Measurements from ENCODE around the gene ASGR2. TPM values are rescaled to one million over a fixed set of nuclear protein-coding genes. Genes with fewer than 3 reads are reported as not detected.
A peak's percentile ranks its signal among the peaks of the same experiment; 100 is the strongest.
"Not testable (repeated sequence)": the region's sequence is repeated elsewhere in the genome, so short reads cannot be mapped to it uniquely, and the experiment has no call there.

The ASGR2 gene
- total RNA-seq, 1 donor from 2014 or later: not detected

- not testable (repeated sequence) for DNase-seq (ENCODE audit: low read depth, low spot score)
Measured at GRCh38 chr17:7100641-7101379, 13.8 kb downstream of the ASGR2 start.

GRCh38 chr17:7098802-7099459, 15.7 kb downstream of the ASGR2 start:
- no peak for DNase-seq (ENCODE audit: low read depth, low spot score)

- no peak for DNase-seq (ENCODE audit: low read depth, low spot score)
Measured at GRCh38 chr17:7097940-7098339, 16.7 kb downstream of the ASGR2 start.

GRCh38 chr17:7095625-7096024, 19.0 kb downstream of the ASGR2 start:
- DNase-seq (ENCODE audit: low read depth, low spot score): peak; percentile 35

DNA sequence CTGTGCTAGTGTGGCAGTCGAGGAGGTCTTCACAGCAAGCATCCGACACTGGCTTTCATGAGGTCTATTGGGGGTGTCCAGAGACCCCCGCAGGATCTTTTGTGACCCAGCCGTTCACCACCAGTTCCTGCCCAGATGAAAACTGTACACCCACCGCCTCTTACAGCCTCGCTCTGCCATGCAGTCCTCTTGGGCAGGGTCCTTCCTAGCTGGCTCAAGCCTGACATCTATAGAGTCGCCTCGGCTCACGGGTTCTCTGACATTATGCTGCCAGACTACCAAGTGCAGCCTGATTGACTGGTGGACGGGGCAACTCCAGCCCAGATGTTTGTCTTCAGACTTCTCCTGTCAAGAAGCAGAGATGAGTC, 20.0 kb downstream of the ASGR2 start:
- no peak for DNase-seq (ENCODE audit: low read depth, low spot score)

- not testable (repeated sequence) for DNase-seq (ENCODE audit: low read depth, low spot score)
Measured at GRCh38 chr17:7091311-7092005, 23.2 kb downstream of the ASGR2 start.

GRCh38 chr17:7089570-7089969, 25.1 kb downstream of the ASGR2 start:
- not testable (repeated sequence) for DNase-seq (ENCODE audit: low read depth, low spot score)

DNA sequence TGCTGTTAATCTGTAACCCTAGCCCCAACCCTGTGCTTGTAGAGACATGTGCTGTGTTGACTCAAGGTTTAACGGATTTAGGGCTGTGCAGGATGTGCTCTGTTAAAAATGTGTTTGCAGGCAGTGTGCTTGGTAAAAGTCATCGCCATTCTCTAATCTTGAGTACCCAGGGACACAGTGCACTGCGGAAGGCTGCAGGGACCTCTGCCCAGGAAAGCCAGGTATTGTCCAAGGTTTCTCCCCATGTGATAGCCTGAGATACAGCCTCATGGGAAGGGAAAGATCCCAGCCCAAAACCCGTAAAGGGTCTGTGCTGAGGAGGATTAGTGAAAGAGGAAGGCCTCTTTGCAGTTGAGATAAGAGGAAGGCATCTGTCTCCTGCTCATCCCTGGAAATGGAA, 26.2 kb downstream of the ASGR2 start:
- not testable (repeated sequence) for DNase-seq (ENCODE audit: low read depth, low spot score)

GRCh38 chr17:7084088-7084487, 30.5 kb downstream of the ASGR2 start:
- peak; percentile 36 for DNase-seq (ENCODE audit: low read depth, low spot score)

- no peak for DNase-seq (ENCODE audit: low read depth, low spot score)
Measured at GRCh38 chr17:7083592-7083991, 31.0 kb downstream of the ASGR2 start.

- no peak for DNase-seq (ENCODE audit: low read depth, low spot score)
Measured at GRCh38 chr17:7081341-7082062, 33.1 kb downstream of the ASGR2 start.

- no peak for DNase-seq (ENCODE audit: low read depth, low spot score)
Measured at GRCh38 chr17:7080456-7081041, 34.1 kb downstream of the ASGR2 start.

DNA sequence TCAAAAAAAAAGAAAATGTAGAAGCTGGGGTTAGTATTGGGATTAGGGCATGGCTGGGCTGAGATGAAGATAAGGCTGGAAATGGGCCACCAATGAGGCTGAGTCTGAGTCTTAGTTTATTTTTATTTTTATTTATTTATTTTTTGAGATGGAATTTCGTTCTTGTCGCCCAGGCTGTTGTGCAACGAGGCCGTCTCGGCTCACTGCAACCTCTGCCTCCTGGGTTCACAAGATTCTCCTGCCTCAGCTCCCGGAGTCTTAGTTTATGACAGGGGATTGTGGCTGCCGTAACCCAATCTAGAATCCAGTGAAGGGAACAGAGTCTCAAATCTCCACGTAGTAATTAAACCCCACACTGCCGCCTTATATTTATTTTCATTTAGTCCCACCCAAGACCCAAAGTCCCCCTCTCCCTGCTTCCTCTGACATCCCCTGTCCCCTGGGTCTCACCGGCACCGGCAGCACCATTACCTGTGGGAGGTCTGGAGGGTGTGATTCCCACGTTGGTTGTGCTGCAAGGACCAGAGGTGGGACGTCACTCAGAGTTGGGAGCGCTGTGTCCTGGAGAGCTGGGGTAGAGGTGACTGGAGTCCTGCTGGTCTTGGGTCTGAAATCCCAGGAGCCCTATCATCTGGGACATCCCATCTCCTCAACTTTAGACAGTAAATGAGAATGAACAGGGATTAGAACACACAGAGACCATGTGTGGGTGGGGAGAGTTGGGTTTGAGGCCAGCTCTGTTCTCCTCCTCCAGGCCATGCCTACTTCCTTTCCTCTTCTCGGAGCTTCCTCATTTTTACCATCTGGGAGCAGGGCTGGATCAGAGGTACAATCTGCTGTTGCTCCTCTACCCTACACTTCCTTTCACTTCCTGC, 34.8 kb downstream of the ASGR2 start, which contains the start of gene CLEC10A:
TSS of gene CLEC10A (minus strand) at position 671 of the 875 bp plus-strand sequence. CDS start 1,439 bp downstream, outside the sequence.
- no peak for DNase-seq (ENCODE audit: low read depth, low spot score)

DNA sequence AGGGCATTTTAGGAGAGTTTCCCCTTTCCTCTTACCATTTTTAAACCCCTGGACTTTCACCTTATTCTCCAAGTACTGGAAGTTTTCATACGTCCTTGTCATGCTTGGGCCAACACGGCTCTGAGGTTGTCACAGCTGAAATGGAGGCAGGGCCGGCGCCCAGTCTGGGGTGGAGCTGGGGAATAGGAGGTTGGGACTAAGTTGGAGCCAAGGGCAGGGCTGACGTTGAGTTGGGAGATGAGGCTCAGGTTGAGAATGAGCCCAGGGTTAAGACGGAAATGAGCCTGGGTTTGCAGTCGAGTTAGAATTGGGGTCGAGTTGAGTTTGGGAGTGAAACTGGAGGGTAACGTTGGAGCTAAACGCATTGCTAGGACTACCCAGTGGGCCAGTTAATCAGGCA, 35.9 kb downstream of the ASGR2 start:
- DNase-seq (ENCODE audit: low read depth, low spot score): no peak

- no peak for DNase-seq (ENCODE audit: low read depth, low spot score)
Measured at GRCh38 chr17:7077911-7078546, 36.6 kb downstream of the ASGR2 start.

- no peak for DNase-seq (ENCODE audit: low read depth, low spot score)
Measured at GRCh38 chr17:7074931-7075330, 39.7 kb downstream of the ASGR2 start.

DNA sequence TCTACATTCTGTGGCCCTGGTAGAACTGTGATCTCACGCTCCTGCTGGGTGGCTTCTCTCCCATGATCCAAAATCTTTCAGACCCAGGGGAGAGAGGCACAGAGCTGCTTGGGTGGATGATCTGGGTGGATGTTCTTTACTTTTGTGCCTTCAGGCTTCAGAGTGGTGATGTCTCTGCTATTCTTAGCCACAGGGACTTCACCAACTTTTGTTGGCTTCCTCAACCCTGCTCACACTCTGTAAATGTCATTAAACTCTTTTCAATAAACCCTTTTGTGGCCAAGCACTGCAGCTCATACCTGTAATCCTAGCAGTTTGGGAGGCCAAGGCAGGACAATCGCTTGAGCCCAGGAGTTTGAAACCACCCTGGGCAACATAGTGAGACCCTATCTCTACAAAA, 42.2 kb downstream of the ASGR2 start:
- DNase-seq (ENCODE audit: low read depth, low spot score): no peak

- no peak for DNase-seq (ENCODE audit: low read depth, low spot score)
Measured at GRCh38 chr17:7070712-7071111, 43.9 kb downstream of the ASGR2 start.

DNA sequence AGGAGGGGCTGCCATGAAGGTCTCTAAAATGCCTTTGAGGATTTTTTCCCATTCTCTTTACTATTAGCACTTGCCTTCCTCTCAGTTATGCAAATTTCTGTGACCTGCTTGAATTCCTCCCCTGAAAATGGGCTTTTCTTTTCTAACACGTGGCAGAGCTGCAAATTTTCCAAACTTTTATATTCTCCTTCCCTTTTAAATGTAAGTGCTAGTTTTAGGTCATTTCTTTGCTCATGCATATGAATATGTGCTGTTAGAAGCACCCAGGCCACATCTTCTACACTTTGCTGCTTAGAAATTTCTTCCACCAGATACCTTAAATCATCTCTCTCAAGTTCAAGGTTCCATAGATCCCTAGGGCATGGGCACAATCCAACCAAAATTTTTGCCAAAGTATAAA, 46.4 kb downstream of the ASGR2 start:
- DNase-seq (ENCODE audit: low read depth, low spot score): no peak

DNA sequence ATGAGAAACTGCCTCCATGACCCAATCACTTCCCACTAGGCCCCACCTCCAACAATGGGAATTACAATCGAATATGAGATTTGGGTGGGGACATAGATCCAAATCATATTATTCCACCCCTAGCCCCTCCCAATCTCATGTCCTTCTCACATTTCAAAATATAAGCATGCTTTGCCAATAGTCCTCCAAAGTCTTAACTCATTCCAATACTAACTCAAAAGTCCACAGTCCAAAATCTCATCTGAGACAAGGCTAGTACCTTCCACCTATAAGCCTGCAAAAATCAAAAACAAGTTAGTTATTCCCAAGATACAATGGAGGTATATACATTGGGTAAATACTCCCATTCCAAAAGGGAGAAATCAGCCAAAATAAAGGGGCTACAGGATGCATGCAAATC, 47.4 kb downstream of the ASGR2 start:
- DNase-seq (ENCODE audit: low read depth, low spot score): no peak
